HFFc6 (cell line): ENCODE results near the gene PRELID3B. TPM values are rescaled to one million over a fixed set of nuclear protein-coding genes. Genes with fewer than 3 reads are reported as not detected.
A peak's percentile ranks its signal among the peaks of the same experiment; 100 is the strongest.

Source experiments
- DNase-seq: peaks from one replicate; pipeline ENCODE4 v3.0.0-alpha.2; 2018
- H3K27ac Mint-ChIP-seq: 2 replicates; pipeline ENCODE4 v1.8.0; 2020; ENCODE audit warnings: mild to moderate bottlenecking, mixed read lengths
- H3K27me3 Mint-ChIP-seq: 2 replicates; pipeline ENCODE4 v1.8.0; 2021; ENCODE audit warnings: mild to moderate bottlenecking, moderate library complexity, mixed read lengths; ENCODE audit not compliant: insufficient read depth
- H3K36me3 Mint-ChIP-seq: 2 replicates; pipeline ENCODE4 v1.8.0; 2021; ENCODE audit warnings: low read depth, mixed read lengths
- H3K4me1 Mint-ChIP-seq: 2 replicates; pipeline ENCODE4 v1.8.0; 2020; ENCODE audit warnings: low read depth, mixed read lengths
- H3K4me3 Mint-ChIP-seq: 2 replicates; pipeline ENCODE4 v1.8.0; 2020; ENCODE audit warnings: mild to moderate bottlenecking, moderate library complexity, mixed read lengths
- H3K9me3 Mint-ChIP-seq: 2 replicates; pipeline ENCODE4 v1.8.0; 2020; ENCODE audit warnings: mild to moderate bottlenecking, mixed read lengths
- total RNA-seq, 6 experiments: library from RNA; stranded (reverse); fragmentation: NEBNext Ultra II Directional; extraction: Animal tissue kit (Norgen Biotek cat#: 25700); gene quantifications; 2 replicates in 1 of 6; 3 replicates in 5 of 6; pipeline ENCODE4 v1.2.3, GENCODE V29; 2021
- TF ChIP-seq, protein P1 (sequence below): fragments of 200-600 bp; sonication (generic); IDR thresholded peaks from 2 replicates; pipeline ENCODE4 v1.5.0; 2021; ENCODE audit warnings: antibody characterized with exemption, mild to moderate bottlenecking

PRELID3B gene
- total RNA-seq, 6 experiments from 2014 or later: 55.2 to 64.1 (median 59.8) TPM

DNA sequence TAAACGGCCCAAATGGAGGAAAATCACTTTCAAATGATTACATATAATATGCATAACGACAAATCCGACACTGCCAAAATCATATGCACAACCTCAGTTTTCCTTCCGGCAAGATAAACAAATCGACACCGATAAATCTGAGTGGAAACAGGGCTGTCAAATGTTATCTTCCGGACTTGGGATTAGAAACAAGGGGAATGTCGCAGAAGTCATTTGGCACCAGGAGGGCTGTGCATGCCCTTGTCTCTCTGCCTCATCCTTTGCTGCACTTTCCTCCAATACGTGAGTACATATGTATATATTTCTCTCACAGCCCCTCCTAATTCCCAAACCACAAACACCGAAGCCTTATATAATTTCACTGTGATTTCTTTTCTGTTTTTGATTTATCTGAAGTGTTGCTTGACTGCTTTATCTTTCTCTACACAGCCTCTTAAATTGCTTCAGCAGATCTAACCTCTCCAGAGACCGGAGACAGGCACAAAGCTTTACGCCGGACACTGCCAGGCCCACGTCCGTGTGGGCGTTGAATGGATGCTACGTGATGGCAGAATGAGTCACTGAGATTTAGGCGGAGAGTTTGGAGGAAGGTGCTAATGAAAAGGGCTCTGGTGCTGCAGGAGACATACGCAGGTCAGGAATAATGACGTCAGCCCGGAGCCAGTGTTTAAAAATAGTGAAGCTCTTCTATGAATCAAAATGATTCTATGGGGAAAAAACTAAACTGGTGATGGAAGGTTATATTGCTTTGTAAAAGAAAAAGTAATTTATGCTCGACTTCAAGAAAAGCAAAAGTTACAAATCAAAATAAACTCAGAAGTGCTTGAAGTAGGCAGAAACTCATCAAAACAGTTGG lies 21.0 kb upstream of the PRELID3B start:
- DNase-seq: peak; percentile 53
- H3K27me3 Mint-ChIP-seq: peaks cover 9% of the 10 kb centered on the region
- peaks cover 18% of the 10 kb centered on the region for H3K4me1 Mint-ChIP-seq
- peak overlapping the region; percentile 76 for H3K4me3 Mint-ChIP-seq
- TF ChIP-seq, protein P1, sequence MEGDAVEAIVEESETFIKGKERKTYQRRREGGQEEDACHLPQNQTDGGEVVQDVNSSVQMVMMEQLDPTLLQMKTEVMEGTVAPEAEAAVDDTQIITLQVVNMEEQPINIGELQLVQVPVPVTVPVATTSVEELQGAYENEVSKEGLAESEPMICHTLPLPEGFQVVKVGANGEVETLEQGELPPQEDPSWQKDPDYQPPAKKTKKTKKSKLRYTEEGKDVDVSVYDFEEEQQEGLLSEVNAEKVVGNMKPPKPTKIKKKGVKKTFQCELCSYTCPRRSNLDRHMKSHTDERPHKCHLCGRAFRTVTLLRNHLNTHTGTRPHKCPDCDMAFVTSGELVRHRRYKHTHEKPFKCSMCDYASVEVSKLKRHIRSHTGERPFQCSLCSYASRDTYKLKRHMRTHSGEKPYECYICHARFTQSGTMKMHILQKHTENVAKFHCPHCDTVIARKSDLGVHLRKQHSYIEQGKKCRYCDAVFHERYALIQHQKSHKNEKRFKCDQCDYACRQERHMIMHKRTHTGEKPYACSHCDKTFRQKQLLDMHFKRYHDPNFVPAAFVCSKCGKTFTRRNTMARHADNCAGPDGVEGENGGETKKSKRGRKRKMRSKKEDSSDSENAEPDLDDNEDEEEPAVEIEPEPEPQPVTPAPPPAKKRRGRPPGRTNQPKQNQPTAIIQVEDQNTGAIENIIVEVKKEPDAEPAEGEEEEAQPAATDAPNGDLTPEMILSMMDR: no peak
- H3K36me3 Mint-ChIP-seq: no peaks in the 10 kb centered on the region
- H3K9me3 Mint-ChIP-seq: no peaks in the 10 kb centered on the region
- H3K27ac Mint-ChIP-seq: peak overlapping the region; percentile 62

DNA sequence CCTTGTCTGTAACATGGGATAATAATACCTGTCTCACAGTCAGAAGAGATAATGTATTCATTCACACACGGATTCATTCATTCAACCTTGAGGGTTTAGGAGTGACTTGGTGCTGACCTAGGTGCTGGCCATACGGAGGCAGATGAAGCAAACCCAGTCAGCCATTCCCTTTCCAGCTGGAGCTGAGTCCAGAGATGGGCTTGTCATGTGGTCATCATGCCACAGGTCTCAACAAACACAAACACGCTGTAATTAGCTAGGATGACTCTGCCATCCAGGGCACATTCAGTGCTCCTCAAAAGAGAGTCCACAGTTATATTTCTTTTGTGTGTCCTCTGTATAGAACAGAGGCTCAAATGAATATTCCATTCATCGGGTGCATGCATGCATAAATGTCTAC lies 19.5 kb upstream of the PRELID3B start:
- no peaks in the 10 kb centered on the region for H3K36me3 Mint-ChIP-seq

DNA sequence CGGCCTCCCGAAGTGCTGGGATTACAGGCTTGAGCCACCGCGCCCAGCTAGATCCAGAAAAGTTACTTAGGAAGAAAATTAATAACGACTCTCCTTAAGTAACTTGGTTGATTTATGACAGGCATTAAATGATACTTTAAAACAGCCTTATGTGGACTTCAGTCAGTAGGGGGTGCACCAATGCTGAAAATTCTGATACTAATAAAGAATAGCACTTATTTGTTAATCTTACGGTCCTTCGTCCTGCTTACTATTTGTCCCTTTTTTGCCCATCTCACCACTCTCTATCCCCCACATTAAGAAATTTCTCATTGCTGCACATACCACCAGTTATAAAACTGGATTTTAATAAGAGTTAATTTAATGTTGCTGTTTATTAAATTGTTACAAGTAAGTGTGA lies 12.7 kb upstream of the PRELID3B start:
- peaks cover 20% of the 10 kb centered on the region for H3K27me3 Mint-ChIP-seq
- no peaks in the 10 kb centered on the region for H3K4me1 Mint-ChIP-seq
- no peak overlapping the region for H3K27ac Mint-ChIP-seq
- H3K9me3 Mint-ChIP-seq: no peaks in the 10 kb centered on the region
- TF ChIP-seq, protein P1: peak; percentile 74
- peak; percentile 29 for DNase-seq
- H3K4me3 Mint-ChIP-seq: no peak overlapping the region
- H3K36me3 Mint-ChIP-seq: no peaks in the 10 kb centered on the region

More for the DNA sequence above, 19.5 kb upstream of the PRELID3B start:
- H3K4me3 Mint-ChIP-seq: no peak overlapping the region
- H3K27ac Mint-ChIP-seq: no peak overlapping the region
- peaks cover 18% of the 10 kb centered on the region for H3K4me1 Mint-ChIP-seq
- DNase-seq: no peak
- H3K9me3 Mint-ChIP-seq: no peaks in the 10 kb centered on the region
- peaks cover 9% of the 10 kb centered on the region for H3K27me3 Mint-ChIP-seq
- TF ChIP-seq, protein P1: no peak

DNA sequence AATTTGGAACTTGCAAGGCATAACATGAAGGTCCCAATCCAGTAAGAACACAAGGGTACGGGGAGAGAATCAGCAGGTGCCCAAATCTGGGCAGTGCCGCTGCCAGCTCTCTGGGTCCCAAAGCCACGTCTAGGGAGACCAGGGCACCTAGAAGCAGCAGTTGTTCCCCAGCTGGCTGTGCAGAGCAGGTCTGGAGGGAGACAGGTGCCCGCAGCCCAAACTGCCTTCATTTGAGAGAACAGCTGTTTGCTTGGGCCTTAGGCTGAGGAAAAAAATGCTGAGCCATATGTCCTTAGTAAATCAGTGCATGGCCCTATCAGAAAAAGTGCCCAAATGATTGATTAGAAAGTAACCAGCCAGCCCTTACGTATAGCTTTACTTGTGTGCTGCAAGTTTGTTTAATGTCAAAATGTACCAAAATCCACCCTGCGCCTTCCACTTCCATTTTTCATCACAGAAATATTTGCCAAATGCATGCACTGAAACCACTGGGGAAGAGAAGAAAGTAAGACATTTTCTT lies 9.1 kb upstream of the PRELID3B start:
- H3K36me3 Mint-ChIP-seq: no peaks in the 10 kb centered on the region
- no peaks in the 10 kb centered on the region for H3K9me3 Mint-ChIP-seq
- H3K4me3 Mint-ChIP-seq: no peak overlapping the region
- no peak overlapping the region for H3K27ac Mint-ChIP-seq
- TF ChIP-seq, protein P1: no peak
- no peak for DNase-seq
- H3K4me1 Mint-ChIP-seq: peaks cover 13% of the 10 kb centered on the region
- peaks cover 29% of the 10 kb centered on the region for H3K27me3 Mint-ChIP-seq

DNA sequence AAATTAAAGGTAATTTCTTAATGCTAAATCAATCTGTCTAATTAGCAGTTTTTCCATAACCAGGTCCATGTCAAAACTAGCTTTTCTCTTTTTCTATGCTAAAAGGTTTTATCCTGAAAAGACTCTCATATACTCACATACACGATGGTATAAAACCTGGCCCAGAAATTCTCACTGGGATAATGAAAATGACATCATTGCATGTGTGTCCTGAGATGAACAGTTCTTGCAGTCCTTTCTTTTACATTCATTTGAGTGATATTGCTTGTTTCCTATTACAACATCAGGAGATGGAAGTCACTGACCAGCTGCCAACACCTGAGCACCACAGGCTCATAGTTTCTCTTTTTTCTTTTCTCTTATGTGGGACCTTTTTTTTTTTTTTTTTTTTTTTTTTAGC lies 7.9 kb upstream of the PRELID3B start:
- no peaks in the 10 kb centered on the region for H3K9me3 Mint-ChIP-seq
- no peak overlapping the region for H3K4me3 Mint-ChIP-seq
- no peak for DNase-seq
- no peaks in the 10 kb centered on the region for H3K36me3 Mint-ChIP-seq
- TF ChIP-seq, protein P1: no peak
- peaks cover 13% of the 10 kb centered on the region for H3K4me1 Mint-ChIP-seq
- H3K27ac Mint-ChIP-seq: no peak overlapping the region
- peaks cover 27% of the 10 kb centered on the region for H3K27me3 Mint-ChIP-seq
